LHCN-M2 (cell line): ENCODE results near the gene CTNNA2. TPM values are rescaled to one million over a fixed set of nuclear protein-coding genes. Genes with fewer than 3 reads are reported as not detected.
A peak's percentile ranks its signal among the peaks of the same experiment; 100 is the strongest.

Experiments used
- DNase-seq: peaks from one replicate; pipeline ENCODE4 v3.0.0-alpha.2; 2012; ENCODE audit warnings: low read depth
- total RNA-seq: library from RNA; depleted of rRNA; stranded (reverse); fragments of >200 nt; gene quantifications from 2 replicates; pipeline ENCODE4 v1.2.3, GENCODE V29; 2014

CTNNA2 gene
- total RNA-seq, 1 experiment from 2014 or later: 0.06 TPM

DNA sequence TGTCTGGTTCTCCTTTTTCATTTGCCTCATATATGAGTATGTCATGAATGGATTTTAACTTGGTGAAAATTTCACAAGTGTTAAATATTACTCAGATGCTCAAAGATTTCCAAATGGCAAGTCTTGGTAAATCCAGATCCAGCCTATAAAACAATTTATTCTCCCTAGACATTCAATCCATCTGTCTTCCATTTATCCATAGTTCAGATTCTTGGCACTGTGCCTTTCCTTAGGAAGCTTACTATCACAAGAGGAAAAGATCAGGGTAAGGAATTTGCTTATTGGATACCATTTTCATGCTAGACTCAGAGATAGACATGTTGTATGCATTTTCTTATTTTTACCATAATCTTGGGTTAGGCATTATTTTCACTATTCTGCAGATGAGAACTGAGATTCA is 864.2 kb downstream of the CTNNA2 start:
- DNase-seq: no peak

- no peak for DNase-seq
These were observed 867.9 kb downstream of the CTNNA2 start for GRCh38 chr2:80380736-80381135.

- no peak for DNase-seq
These were observed 868.8 kb downstream of the CTNNA2 start for GRCh38 chr2:80381666-80382065.

- DNase-seq: no peak
These were observed 879.6 kb downstream of the CTNNA2 start for GRCh38 chr2:80392441-80392840.

GRCh38 chr2:80393991-80394390 is 881.1 kb downstream of the CTNNA2 start:
- DNase-seq: no peak

- DNase-seq: no peak
These were observed 882.4 kb downstream of the CTNNA2 start for GRCh38 chr2:80395251-80395650.

GRCh38 chr2:80396276-80396675 is 883.4 kb downstream of the CTNNA2 start:
- DNase-seq: no peak

DNA sequence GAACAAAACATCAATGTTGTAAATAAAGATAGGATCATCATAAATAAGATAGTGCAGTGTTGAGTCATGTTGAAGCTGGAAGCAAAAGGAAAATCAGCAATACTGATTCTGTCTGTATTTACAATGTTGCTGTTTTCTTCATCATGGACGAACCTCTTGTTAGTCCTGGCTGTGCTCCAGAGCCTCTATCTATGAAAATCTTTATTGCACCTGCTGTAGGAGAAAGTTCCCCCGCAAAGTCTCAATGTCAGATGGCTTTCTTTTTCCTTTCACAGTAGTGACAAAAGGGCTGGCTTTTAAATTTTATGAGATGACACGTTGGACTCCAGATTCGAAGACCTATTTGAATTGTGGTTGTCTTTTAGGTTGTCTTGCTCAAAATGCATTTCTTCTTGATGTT is 890.2 kb downstream of the CTNNA2 start:
- no peak for DNase-seq

GRCh38 chr2:80407377-80407776 is 894.5 kb downstream of the CTNNA2 start:
- no peak for DNase-seq

- DNase-seq: no peak
These were observed 897.5 kb downstream of the CTNNA2 start for GRCh38 chr2:80410346-80410745.

DNA sequence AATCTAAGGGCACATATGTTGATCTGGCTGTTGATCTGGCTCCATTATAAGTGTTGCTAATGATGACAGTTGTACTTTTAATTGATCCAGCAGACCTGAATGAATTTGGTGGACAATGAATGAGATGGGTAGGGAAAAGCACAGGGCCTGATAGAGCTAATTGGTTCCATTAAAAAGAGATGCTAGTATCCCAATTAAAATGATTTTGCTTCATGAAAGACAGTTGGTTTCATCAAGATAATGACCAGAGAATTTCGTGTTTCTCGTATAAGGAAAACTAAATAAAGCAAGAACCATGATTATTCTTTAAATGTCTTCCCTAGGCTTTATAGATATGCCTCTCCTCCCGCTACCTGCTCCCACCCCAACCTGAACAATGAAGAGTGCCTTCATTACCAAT is 900.3 kb downstream of the CTNNA2 start:
- no peak for DNase-seq

DNA sequence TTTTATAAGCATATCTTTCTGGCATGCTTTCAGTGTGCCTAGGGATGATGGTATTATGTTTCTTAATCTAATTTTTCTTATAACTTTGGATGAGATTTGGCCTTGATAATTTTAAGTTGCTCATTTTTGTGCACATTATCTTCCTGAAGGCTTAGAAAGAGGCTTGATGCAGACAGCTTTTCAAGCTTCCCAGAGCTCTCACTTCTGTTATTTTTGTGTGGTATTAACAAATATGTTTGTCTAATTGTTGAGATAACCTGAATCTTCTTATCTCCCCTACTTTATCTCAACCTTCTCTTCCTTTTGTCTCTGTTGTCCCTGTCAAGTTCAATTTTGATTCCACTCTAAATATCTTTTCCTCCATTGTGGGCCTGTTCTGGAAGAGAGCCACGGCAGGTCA is 904.9 kb downstream of the CTNNA2 start:
- no peak for DNase-seq

DNA sequence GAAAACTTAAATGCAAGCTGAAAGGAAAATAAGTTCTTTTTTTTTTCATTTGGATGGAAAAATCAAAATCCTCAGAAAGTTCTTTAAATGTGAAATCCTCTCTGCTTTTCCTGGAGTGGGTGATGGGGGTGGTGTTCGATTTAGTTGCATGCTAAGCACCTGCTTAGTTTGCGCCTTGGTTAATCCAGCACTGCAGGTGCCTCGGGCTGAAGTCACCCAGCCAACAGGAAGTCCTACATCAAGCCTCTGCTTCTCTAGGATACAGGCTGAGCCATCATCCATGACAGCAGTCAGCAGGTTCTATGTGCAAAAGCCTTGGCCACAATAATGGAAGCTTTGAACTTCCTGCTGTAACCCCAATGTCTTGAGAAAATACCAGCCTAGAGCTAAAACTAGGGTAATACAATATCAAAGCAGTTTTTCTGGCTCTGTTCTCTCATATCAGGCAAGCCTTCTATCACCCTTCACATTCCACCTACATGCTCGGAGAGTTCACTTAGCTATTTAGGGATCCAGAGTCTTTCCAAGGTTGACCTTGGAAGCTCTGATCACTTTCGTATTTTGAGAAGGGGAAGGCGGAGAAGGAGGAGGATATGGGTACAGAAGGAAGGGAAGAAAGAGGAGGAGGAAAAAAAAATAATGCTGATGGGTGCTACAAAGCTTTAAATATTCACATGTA is 907.8 kb downstream of the CTNNA2 start:
- no peak for DNase-seq

- DNase-seq: no peak
These were observed 916.4 kb downstream of the CTNNA2 start for GRCh38 chr2:80429251-80429650.

DNA sequence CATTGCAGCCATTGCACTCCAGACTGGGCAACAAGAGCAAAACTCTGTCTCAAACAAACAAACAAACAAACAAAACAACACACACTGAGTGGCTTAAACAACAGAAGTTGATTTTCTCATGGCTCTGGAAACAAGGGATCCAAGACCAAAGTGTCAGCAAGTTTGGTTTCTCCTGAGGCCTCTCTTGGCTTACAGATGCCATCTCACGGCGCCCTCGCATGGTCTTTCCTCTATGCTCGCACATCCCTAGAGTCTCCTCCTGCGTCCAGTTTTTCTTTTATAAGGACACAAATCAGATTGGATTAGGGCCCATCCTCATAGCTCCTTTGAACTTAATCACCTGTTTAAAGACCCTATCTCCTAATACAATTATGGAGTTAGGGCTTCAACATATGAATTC is 925.1 kb downstream of the CTNNA2 start:
- DNase-seq: no peak

- DNase-seq: no peak
These were observed 925.8 kb downstream of the CTNNA2 start for GRCh38 chr2:80438686-80439085.

- DNase-seq: no peak
These were observed 941.8 kb downstream of the CTNNA2 start for GRCh38 chr2:80454628-80455027.

- DNase-seq: no peak
These were observed 946.2 kb downstream of the CTNNA2 start for GRCh38 chr2:80459028-80459427.

GRCh38 chr2:80461505-80462197 is 948.8 kb downstream of the CTNNA2 start:
- DNase-seq: peak; percentile 6

- DNase-seq: no peak
These were observed 949.8 kb downstream of the CTNNA2 start for GRCh38 chr2:80462654-80463053.

DNA sequence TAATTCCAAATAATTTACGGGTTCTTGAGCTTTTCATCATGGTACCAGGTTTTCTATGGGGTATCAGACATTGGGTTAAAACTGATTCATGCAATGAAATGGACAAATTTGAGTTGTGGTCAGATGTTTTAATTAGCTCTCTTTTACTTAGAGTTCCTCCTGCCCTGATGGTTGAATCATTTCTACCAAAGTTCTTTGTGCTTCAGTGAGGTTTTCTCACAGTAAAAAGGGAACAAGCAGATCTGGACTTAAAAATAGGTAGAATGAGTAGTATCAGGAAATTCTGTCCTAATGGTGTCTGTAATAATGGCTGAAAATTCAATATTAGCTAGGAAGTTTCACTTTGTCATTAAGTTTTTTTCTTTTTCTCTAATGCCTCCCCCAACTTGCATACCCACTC is 951.4 kb downstream of the CTNNA2 start:
- DNase-seq: no peak

DNA sequence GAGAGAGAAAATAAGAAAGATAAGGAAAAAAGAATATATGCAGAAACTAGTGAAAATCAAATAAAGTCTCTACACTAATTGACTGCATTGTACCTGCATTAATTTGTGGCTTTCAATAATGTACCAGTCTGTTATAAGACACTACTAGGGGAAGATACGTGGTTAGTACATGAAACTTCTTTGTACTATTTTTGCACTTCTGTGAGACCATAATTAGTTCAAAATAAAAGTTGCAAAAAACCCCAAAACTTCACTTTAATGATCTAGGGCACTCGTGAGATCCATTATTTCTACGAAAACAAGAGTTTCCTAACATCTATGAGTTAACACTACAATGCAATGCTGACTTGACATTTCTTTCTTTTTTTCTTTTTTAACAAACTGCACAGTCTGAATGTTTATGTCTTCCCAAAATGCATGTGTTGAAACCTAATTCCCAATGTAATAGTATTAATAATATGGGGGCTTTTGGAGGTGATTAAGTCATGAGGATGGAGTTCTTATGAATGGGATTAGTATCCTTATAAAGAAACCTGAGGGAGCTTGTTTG is 954.5 kb downstream of the CTNNA2 start:
- DNase-seq: no peak

DNA sequence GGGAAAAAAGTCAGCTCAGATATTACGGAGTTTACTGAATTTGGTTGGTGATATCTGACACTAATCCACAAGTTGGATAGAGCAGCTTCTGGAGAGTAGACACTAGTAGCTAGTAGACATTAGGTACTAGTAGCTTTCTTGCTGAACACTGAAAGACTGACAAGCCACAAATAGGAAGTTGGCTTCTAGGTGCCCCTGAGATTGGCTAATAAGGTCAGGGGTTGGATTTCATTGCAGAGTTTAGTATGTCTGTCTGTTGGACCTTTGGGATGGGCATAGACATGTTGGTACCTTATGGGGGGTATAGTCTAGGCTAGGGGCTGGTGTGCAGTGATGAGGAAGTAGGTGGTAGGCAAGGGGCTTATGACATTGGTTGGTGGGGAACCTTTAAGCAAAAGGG is 956.6 kb downstream of the CTNNA2 start:
- DNase-seq: no peak
